Coronary artery (tissue), 2 donors: ENCODE measurements around the gene MMP7.

Experiments used
- DNase-seq: peaks from one replicate; pipeline ENCODE4 v3.0.0-alpha.2; 2017; ENCODE audit warnings: low spot score
- H3K27ac ChIP-seq, 2 donors: fragments of 200-600 bp; sonication (generic); one replicate each; pipeline ENCODE4 v1.5.1; 2016 to 2019
- H3K4me3 ChIP-seq: fragments of 200-600 bp; sonication (generic); 2 replicates; pipeline ENCODE4 v1.5.1; 2016; ENCODE audit warnings: mild to moderate bottlenecking, moderate library complexity
- CTCF ChIP-seq: fragments of 200-600 bp; sonication (generic); IDR thresholded peaks from one replicate; pipeline ENCODE4 v1.5.1; 2019; ENCODE audit warnings: antibody characterized with exemption

The MMP7 gene

GRCh38 chr11:102545701-102546100 is 15.2 kb upstream of the MMP7 start:
- DNase-seq: no peak
- no peak overlapping the region for H3K27ac ChIP-seq
- no peak for TF ChIP-seq CTCF
- no peak overlapping the region for H3K4me3 ChIP-seq

GRCh38 chr11:102544594-102544993 is 14.0 kb upstream of the MMP7 start:
- TF ChIP-seq CTCF: no peak
- Histone ChIP-seq H3K4me3 (no peak overlapping the region), H3K27ac (no peak overlapping the region)
- no peak for DNase-seq

DNA sequence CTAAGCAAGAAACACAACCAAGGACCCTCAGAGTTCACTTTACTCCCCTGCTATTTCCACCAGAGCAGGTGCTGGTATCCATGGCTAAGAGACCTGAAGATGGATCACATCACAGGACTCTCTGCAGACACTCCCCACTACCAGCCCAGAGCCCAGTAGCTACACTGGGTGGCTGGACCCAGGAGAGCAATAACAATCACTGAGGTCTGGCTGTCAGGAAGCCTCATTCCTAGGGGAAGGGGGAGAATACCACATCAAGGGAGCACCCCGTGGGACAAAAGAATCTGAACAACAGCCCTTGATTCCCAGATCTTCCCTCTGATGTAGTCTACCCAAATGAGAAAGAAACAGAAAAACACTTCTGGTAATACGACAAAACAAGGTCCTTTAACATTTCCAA is 9.0 kb upstream of the MMP7 start:
- DNase-seq: no peak
- Histone ChIP-seq H3K27ac (no peak overlapping the region), H3K4me3 (no peak overlapping the region)
- no peak for TF ChIP-seq CTCF

- no peak for TF ChIP-seq CTCF
- DNase-seq: no peak
- Histone ChIP-seq H3K4me3 (no peak overlapping the region), H3K27ac (no peak overlapping the region)
Measured at GRCh38 chr11:102538932-102539331, 8.4 kb upstream of the MMP7 start.

DNA sequence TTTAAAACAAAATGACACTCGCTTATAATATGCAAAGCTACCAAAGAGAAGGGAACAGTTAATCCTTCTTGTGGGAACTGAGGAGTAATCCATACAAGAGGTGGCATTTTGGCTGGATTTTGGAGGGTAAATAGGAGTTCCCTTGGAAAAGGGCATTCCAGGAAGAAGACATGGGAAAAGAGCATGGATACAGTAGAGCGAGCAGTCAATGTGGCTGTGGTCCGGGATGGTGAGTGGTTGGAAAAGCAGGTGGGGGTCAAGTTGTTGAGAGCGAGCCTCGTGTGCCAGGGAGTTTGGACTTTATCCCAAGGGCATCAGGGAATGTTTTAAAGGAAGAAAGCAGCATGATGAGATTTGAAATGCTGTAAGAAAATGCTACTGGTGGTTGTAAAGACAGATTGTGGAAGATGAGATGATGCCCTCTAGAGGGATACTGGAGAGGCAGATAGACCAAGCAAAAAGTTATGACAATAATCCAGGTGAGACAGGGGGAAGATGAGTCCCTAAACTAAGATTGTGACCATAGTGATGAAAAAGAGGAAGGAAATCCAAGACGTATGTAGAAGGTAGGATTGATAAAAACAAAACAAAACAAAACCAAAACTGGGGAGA is 3.8 kb upstream of the MMP7 start:
- no peak for TF ChIP-seq CTCF
- Histone ChIP-seq H3K27ac (no peak overlapping the region), H3K4me3 (no peak overlapping the region)
- no peak for DNase-seq

DNA sequence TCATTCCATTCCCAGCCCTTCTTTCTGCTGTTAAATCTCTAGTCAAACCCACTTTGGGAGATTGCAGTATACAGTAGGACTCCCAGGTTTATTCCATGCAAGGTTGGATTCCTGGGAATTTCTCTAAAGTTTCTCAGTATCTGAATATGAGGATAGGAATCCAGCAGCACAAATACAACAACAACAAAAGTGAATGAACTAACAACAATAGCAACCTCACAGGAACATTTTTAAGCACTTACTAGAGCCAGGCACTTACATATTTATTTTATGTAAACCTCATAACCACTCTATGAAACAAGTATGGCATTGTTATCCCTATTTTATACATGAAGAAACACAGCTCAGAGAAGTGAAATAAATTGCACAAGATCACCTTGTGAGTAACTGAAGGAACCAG is 1.9 kb downstream of the MMP7 start:
- DNase-seq: no peak
- H3K27ac ChIP-seq: no peak overlapping the region
- no peak overlapping the region for H3K4me3 ChIP-seq
- no peak for TF ChIP-seq CTCF

DNA sequence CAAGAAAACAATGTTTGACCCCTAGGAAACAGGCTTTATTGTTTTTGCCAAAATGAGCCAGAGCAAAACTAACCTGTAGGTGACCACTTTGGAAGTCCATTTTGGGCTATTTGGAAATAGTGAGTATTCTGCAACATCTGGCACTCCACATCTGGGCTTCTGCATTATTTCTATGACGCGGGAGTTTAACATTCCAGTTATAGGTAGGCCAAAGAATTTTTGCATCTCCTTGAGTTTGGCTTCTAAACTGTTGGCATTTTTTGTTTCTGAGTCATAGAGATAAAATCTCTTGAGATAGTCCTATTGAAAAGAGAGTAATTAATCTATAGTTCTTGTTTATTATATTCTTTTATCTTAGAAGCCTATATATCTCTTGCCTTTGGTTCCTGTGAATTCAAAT is 2.9 kb downstream of the MMP7 start:
- no peak for DNase-seq
- no peak overlapping the region for H3K27ac ChIP-seq
- H3K4me3 ChIP-seq: no peak overlapping the region
- no peak for TF ChIP-seq CTCF
